Uterus (tissue), 2 donors: ENCODE results near the gene SUPT20H.

ENCODE experiments used
- POLR2A ChIP-seq, 2 donors: fragments of 450-650 bp; IDR thresholded peaks; one replicate each; pipeline ENCODE4 v1.6.1; 2016; ENCODE audit warnings: antibody characterized with exemption in 2 of 2, mild to moderate bottlenecking in 1 of 2, moderate library complexity in 1 of 2
- TF ChIP-seq, protein P1 (sequence below), 4 experiments: fragments of 200-600 bp in 2 of 4; fragments of 450-650 bp in 2 of 4; sonication (generic) in 2 of 4; IDR thresholded peaks; one replicate each; pipeline ENCODE4 v1.5.1; 2016 to 2019; ENCODE audit warnings: antibody characterized with exemption in 4 of 4, mild to moderate bottlenecking in 2 of 4, moderate library complexity in 1 of 4

DNA sequence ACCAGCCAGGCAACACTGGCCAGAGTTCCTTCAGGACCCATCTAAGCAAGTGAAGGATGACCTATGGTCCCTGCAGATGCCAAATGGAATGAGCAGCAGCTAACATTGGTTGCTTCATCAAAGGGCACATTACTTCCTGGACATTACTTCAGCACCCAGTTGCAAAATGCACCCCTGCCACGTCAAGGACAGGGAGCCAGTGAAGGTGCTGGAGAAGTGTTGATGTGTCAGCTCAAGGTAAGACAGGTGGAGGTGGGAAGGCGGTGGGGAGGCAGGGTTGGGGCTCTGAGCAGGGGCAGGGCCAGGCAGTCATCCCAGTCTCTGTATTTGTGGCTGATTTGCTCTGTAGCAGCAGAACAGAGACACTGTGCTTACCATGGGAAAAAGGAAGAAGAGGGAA lies 31.4 kb upstream of the SUPT20H start:
- TF ChIP-seq, protein P1, sequence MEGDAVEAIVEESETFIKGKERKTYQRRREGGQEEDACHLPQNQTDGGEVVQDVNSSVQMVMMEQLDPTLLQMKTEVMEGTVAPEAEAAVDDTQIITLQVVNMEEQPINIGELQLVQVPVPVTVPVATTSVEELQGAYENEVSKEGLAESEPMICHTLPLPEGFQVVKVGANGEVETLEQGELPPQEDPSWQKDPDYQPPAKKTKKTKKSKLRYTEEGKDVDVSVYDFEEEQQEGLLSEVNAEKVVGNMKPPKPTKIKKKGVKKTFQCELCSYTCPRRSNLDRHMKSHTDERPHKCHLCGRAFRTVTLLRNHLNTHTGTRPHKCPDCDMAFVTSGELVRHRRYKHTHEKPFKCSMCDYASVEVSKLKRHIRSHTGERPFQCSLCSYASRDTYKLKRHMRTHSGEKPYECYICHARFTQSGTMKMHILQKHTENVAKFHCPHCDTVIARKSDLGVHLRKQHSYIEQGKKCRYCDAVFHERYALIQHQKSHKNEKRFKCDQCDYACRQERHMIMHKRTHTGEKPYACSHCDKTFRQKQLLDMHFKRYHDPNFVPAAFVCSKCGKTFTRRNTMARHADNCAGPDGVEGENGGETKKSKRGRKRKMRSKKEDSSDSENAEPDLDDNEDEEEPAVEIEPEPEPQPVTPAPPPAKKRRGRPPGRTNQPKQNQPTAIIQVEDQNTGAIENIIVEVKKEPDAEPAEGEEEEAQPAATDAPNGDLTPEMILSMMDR (IDR thresholded peaks at IDR 0.05) = no peak
- TF ChIP-seq POLR2A (IDR thresholded peaks at IDR 0.05) = no peak
